Left lung (tissue), 10 donors: ENCODE results near the gene NAB1. TPM values are rescaled to one million over a fixed set of nuclear protein-coding genes. Genes with fewer than 3 reads are reported as not detected.

ENCODE experiments used
- ATAC-seq: fragments of 200-7000 bp; cut with Tn5 transposase; one replicate; pipeline ENCODE4 v1.9.1; 2020; ENCODE audit warnings: moderate library complexity
- DNase-seq, 4 donors: peaks; one replicate each; pipeline ENCODE4 v3.0.0-alpha.2; 2013 to 2020
- H3K27ac ChIP-seq, 2 donors: fragments of 200-600 bp; sonication (generic) in 1 of 2; one replicate each; pipeline versions ENCODE4 v1.5.0 to v1.8.0; 2020 to 2021
- H3K27me3 ChIP-seq, 2 donors: fragments of 200-600 bp; sonication (generic) in 1 of 2; one replicate each; pipeline versions ENCODE4 v1.5.0 to v1.8.0; 2020 to 2021
- H3K36me3 ChIP-seq, 2 donors: fragments of 200-600 bp; sonication (generic) in 1 of 2; one replicate each; pipeline versions ENCODE4 v1.5.0 to v1.8.0; 2020 to 2021
- H3K4me1 ChIP-seq, 2 donors: fragments of 200-600 bp; one replicate each; pipeline ENCODE4 v1.8.0; 2021
- H3K4me3 ChIP-seq, 2 donors: fragments of 200-600 bp; sonication (generic) in 1 of 2; one replicate each; pipeline versions ENCODE4 v1.5.0 to v1.8.0; 2020 to 2021; ENCODE audit warnings: mild to moderate bottlenecking in 1 of 2
- H3K9me3 ChIP-seq, 2 donors: fragments of 200-600 bp; sonication (generic) in 1 of 2; one replicate each; pipeline versions ENCODE4 v1.5.0 to v1.8.0; 2020 to 2021
- intact Hi-C, 2 donors: fragments of 100-400 bp; cut with DNase I; formaldehyde crosslinking; loops; one replicate each; pipeline versions ENCODE4 v1.11.2 to v1.14.2; 2022
- polyA plus RNA-seq, 6 donors: library from polyadenylated mRNA; unstranded; fragments of 120-200 nt; gene quantifications; one replicate each; pipeline ENCODE4 v1.2.1, GENCODE V29; 2013; ENCODE audit not compliant: insufficient read length in 6 of 6
- total RNA-seq, 2 donors: library from RNA; stranded (reverse); fragmentation: NEBNext Ultra II Directional; extraction: Animal tissue kit (Norgen Biotek cat#: 25700); gene quantifications; one replicate each; pipeline ENCODE4 v1.2.1, GENCODE V29; 2021
- TF ChIP-seq, protein P1 (sequence below), 2 donors: fragments of 200-600 bp; sonication (generic) in 1 of 2; IDR thresholded peaks; one replicate each; pipeline versions ENCODE4 v1.5.0 to v1.8.0; 2021; ENCODE audit warnings: antibody characterized with exemption in 2 of 2
- donor health status: DM: no; HTN: yes; CAD: no.
- donor health status: DM: no; HTN: no; CAD: no.

The NAB1 gene
- total and polyA plus RNA-seq, 8 donors, result 28.4 to 85.3 (median 75.3) TPM

DNA sequence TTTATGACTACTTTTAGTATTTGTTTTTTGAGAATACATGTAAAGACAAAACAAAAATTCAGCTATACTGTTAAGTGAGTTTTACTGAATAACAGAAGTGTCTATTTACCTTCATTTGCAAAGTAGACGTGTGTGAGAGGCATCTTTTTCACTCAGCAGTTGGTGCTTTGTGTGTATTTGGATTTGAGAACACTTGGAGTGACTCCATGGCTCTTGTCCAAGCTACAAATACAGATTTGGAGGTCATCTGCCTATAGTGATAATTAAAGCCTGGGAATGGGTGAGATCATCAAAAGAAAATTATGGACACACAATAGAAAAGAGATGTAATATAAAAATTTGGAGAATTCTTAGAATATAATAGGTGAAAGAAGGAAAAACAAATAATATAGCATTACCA, 6.2 kb downstream of the NAB1 start:
- TF ChIP-seq, protein P1, sequence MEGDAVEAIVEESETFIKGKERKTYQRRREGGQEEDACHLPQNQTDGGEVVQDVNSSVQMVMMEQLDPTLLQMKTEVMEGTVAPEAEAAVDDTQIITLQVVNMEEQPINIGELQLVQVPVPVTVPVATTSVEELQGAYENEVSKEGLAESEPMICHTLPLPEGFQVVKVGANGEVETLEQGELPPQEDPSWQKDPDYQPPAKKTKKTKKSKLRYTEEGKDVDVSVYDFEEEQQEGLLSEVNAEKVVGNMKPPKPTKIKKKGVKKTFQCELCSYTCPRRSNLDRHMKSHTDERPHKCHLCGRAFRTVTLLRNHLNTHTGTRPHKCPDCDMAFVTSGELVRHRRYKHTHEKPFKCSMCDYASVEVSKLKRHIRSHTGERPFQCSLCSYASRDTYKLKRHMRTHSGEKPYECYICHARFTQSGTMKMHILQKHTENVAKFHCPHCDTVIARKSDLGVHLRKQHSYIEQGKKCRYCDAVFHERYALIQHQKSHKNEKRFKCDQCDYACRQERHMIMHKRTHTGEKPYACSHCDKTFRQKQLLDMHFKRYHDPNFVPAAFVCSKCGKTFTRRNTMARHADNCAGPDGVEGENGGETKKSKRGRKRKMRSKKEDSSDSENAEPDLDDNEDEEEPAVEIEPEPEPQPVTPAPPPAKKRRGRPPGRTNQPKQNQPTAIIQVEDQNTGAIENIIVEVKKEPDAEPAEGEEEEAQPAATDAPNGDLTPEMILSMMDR (IDR thresholded peaks at IDR 0.05), result no peak
- no peak for DNase-seq
- no peak for ATAC-seq
- Histone ChIP-seq H3K27me3 (no peaks in the 10 kb centered on the region), H3K4me1 (peaks cover 8 to 76% of the 10 kb centered on the region in 2 donors), H3K27ac (no peak overlapping the region), H3K36me3 (peaks cover 0 to 9% of the 10 kb centered on the region in 2 donors), H3K9me3 (no peaks in the 10 kb centered on the region), H3K4me3 (no peak overlapping the region)
- intact Hi-C loops, result no loop called here

DNA sequence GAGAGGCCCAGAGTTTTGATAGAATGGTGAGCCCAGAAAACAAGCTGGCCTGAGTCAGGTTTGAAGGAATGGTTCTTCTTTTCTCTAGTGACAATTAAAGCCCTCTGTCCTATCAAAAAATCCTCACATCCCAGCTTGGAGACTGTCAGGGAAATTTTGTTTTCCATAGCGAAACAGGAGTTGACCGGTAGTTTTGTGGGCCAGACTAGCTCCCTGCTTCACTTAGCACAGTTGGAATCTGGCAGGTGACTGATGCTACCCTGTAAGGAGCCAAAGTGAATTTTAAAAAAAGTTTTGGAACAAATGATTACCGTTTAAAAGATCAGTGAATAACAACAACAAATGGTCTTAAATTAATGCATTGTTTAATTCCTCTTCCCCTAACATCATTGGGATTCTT, 6.7 kb downstream of the NAB1 start:
- ATAC-seq (no peak), DNase-seq (no peak)
- Histone ChIP-seq H3K27me3 (no peaks in the 10 kb centered on the region), H3K36me3 (peaks cover 0 to 9% of the 10 kb centered on the region in 2 donors), H3K4me3 (no peak overlapping the region), H3K9me3 (no peaks in the 10 kb centered on the region), H3K27ac (no peak overlapping the region), H3K4me1 (peaks cover 6 to 71% of the 10 kb centered on the region in 2 donors)
- TF ChIP-seq, protein P1 (IDR thresholded peaks at IDR 0.05), result no peak
- intact Hi-C loops, result no loop called here

DNA sequence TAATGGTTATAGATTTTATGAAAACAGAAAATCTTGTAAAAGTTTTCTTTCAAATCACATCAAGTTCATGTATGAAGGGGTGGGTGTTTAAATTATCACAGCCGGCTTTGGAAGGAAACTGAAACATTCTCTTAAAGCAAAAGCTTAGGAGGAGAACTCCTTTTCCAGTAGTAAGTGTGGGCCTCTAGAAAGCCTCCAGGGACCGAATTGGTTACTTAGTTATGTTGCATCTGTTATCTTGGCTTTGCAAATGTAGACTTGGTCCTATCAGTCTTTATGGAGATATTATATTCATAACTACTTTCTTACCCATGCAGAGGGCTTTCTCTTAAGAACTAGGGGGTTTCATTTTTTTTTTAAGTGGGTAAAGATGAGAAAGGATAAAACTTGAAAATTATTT, 7.4 kb downstream of the NAB1 start:
- TF ChIP-seq, protein P1 (IDR thresholded peaks at IDR 0.05), result no peak
- Histone ChIP-seq H3K9me3 (no peaks in the 10 kb centered on the region), H3K27me3 (no peaks in the 10 kb centered on the region), H3K4me3 (no peak overlapping the region), H3K36me3 (peaks cover 0 to 9% of the 10 kb centered on the region in 2 donors), H3K27ac (no peak overlapping the region), H3K4me1 (peaks cover 5 to 65% of the 10 kb centered on the region in 2 donors)
- intact Hi-C loops, result no loop called here
- ATAC-seq, result no peak
- DNase-seq, result no peak

GRCh38 chr2:190657474-190658255, 8.8 kb downstream of the NAB1 start:
- Histone ChIP-seq H3K36me3 (peaks cover 0 to 9% of the 10 kb centered on the region in 2 donors), H3K27ac (no peak overlapping the region), H3K4me1 (peaks cover 0 to 52% of the 10 kb centered on the region in 2 donors), H3K9me3 (no peaks in the 10 kb centered on the region), H3K27me3 (no peaks in the 10 kb centered on the region), H3K4me3 (no peak overlapping the region)
- TF ChIP-seq, protein P1 (IDR thresholded peaks at IDR 0.05), result no peak
- DNase-seq, result peak in 1 of 4 donors; percentile 49
- peak; percentile 53 for ATAC-seq
- intact Hi-C loops, result no loop called here

DNA sequence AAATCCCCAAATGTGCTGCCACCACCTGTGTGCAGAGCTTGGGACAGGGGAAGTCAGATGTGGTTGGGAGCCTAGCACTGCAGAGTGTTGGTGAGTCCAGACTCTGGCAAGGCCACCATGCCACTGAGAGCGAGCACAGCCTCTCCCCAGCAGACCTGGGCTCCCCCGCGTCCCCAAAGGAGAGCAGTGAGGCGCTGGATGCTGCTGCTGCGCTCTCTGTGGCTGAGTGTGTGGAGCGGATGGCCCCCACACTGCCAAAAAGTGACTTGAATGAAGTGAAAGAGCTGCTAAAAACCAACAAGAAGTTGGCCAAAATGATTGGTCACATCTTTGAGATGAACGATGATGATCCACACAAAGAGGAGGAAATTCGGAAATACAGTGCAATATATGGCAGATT, 10.7 kb downstream of the NAB1 start:
- intact Hi-C loops, result no loop called here
- DNase-seq, result no peak
- TF ChIP-seq, protein P1 (IDR thresholded peaks at IDR 0.05), result no peak

More for the DNA sequence above, 10.7 kb downstream of the NAB1 start:
- Histone ChIP-seq H3K4me1 (peaks cover 0 to 38% of the 10 kb centered on the region in 2 donors), H3K36me3 (peaks cover 0 to 9% of the 10 kb centered on the region in 2 donors), H3K27me3 (no peaks in the 10 kb centered on the region), H3K27ac (no peak overlapping the region), H3K9me3 (no peaks in the 10 kb centered on the region), H3K4me3 (no peak overlapping the region)
- ATAC-seq, result no peak
